IMR-90 (cell line): Measurements from ENCODE around the gene IFNW1. TPM values are rescaled to one million over a fixed set of nuclear protein-coding genes. Genes with fewer than 3 reads are reported as not detected.
A peak's percentile ranks its signal among the peaks of the same experiment; 100 is the strongest.

Source experiments
- ATAC-seq: fragments of 200-7000 bp; cut with Tn5 transposase; 2 replicates; pipeline ENCODE4 v1.9.1; 2020; ENCODE audit warnings: low read depth, mild to moderate bottlenecking, moderate library complexity
- BruUV-seq: library from RNA; stranded (reverse); fragments of 400-500 nt; replicated peaks from 2 replicates; lab custom pipeline; 2021; lab: Mats Ljungman, UMichigan
- CTCF ChIA-PET: fragments of 300-600 bp; formaldehyde crosslinking; extraction: SDS; loops from one replicate; lab custom pipeline; 2021; ENCODE audit warnings: antibody characterized with exemption; lab: Yijun Ruan, JAX
- POLR2A ChIA-PET: fragments of 300-600 bp; sonication (Branson Sonifier 250); formaldehyde crosslinking; loops from one replicate; lab custom pipeline; 2022; ENCODE audit warnings: antibody characterized with exemption; ENCODE audit not compliant: unreplicated experiment; lab: Charles Lee
- DNase-seq: peaks from one replicate; pipeline ENCODE4 v3.0.0; 2013
- H2AFZ ChIP-seq: replicated peaks from 2 replicates; pipeline ENCODE3; 2013; ENCODE audit warnings: low read length, mild to moderate bottlenecking; ENCODE audit not compliant: poor library complexity
- H2AK5ac ChIP-seq: 2 replicates; pipeline ENCODE4 v1.6.1; 2013; ENCODE audit warnings: low read depth, low read length, inconsistent platforms
- H2AK9ac ChIP-seq: replicated peaks from 2 replicates; pipeline ENCODE3; 2013; ENCODE audit warnings: mild to moderate bottlenecking, low read depth, low read length, moderate library complexity; ENCODE audit not compliant: poor library complexity
- H2BK120ac ChIP-seq: 2 replicates; pipeline ENCODE4 v1.6.1; 2013; ENCODE audit warnings: low read depth, low read length, inconsistent platforms
- H2BK15ac ChIP-seq: 3 replicates; pipeline ENCODE4 v1.6.1; 2013; ENCODE audit warnings: low read depth, low read length, inconsistent platforms
- H2BK20ac ChIP-seq: 2 replicates; pipeline ENCODE4 v1.6.1; 2013; ENCODE audit warnings: low read depth, mild to moderate bottlenecking, inconsistent platforms, low read length, moderate library complexity
- H2BK5ac ChIP-seq: 2 replicates; pipeline ENCODE4 v1.6.1; 2013; ENCODE audit warnings: mild to moderate bottlenecking, low read depth, low read length, inconsistent platforms; ENCODE audit not compliant: poor library complexity, severe bottlenecking
- H3K14ac ChIP-seq: replicated peaks from 2 replicates; pipeline ENCODE4 v1.6.1; 2013; ENCODE audit warnings: low read depth, low read length, inconsistent platforms
- H3K18ac ChIP-seq: 2 replicates; pipeline ENCODE4 v1.6.1; 2013; ENCODE audit warnings: low read depth, low read length, control low read depth
- H3K23ac ChIP-seq: 2 replicates; pipeline ENCODE4 v1.6.1; 2013; ENCODE audit warnings: low read depth, low read length, inconsistent platforms
- H3K27ac ChIP-seq: 2 replicates; pipeline ENCODE4 v1.5.1; 2013; ENCODE audit warnings: mild to moderate bottlenecking, control low read depth, low read length; ENCODE audit not compliant: insufficient read depth
- H3K27me3 ChIP-seq: 2 replicates; pipeline ENCODE4 v1.6.1; 2013; ENCODE audit warnings: low read length; ENCODE audit not compliant: control insufficient read depth, insufficient read depth
- H3K36me3 ChIP-seq: 2 replicates; pipeline ENCODE4 v1.6.1; 2013; ENCODE audit warnings: low read length, mixed read lengths; ENCODE audit not compliant: control insufficient read depth, insufficient read depth
- H3K4ac ChIP-seq: 2 replicates; pipeline ENCODE4 v1.6.1; 2013; ENCODE audit warnings: low read depth, low read length, inconsistent platforms
- H3K4me1 ChIP-seq: 2 replicates; pipeline ENCODE4 v1.6.1; 2013; ENCODE audit warnings: low read length, mixed read lengths; ENCODE audit not compliant: control insufficient read depth, insufficient read depth
- H3K4me2 ChIP-seq: 2 replicates; pipeline ENCODE4 v1.6.1; 2013; ENCODE audit warnings: low read depth, mild to moderate bottlenecking, control low read depth, low read length, moderate library complexity
- H3K4me3 ChIP-seq: 2 replicates; pipeline ENCODE4 v1.5.1; 2013; ENCODE audit warnings: low read depth, mild to moderate bottlenecking, control low read depth, low read length, moderate library complexity; ENCODE audit not compliant: insufficient read depth
- H3K56ac ChIP-seq: 2 replicates; pipeline ENCODE4 v1.6.1; 2013; ENCODE audit warnings: low read length, inconsistent platforms; ENCODE audit not compliant: insufficient read depth; ENCODE audit errors: extremely low read depth
- H3K79me1 ChIP-seq, 2 experiments: 2 replicates each; pipeline ENCODE4 v1.6.1; 2013; ENCODE audit warnings: low read length in 2 of 2, inconsistent platforms in 1 of 2, low read depth in 1 of 2
- H3K9ac ChIP-seq: 2 replicates; pipeline ENCODE4 v1.6.1; 2013; ENCODE audit warnings: low read depth, low read length, control low read depth
- H3K9me1 ChIP-seq: 2 replicates; pipeline ENCODE4 v1.6.1; 2013; ENCODE audit warnings: low read length, inconsistent platforms; ENCODE audit not compliant: insufficient read depth
- H3K9me3 ChIP-seq: 2 replicates; pipeline ENCODE4 v1.6.1; 2013; ENCODE audit warnings: low read length; ENCODE audit not compliant: control insufficient read depth, insufficient read depth
- H4K20me1 ChIP-seq: 2 replicates; pipeline ENCODE4 v1.6.1; 2013; ENCODE audit warnings: low read length, inconsistent platforms; ENCODE audit not compliant: insufficient read depth
- H4K5ac ChIP-seq: 2 replicates; pipeline ENCODE4 v1.6.1; 2013; ENCODE audit warnings: mild to moderate bottlenecking, low read depth, low read length, control low read depth
- H4K8ac ChIP-seq, 2 experiments: 2 replicates each; pipeline ENCODE4 v1.6.1; 2013; ENCODE audit warnings: low read depth in 2 of 2, low read length in 2 of 2, control low read depth in 1 of 2, inconsistent platforms in 1 of 2
- H4K91ac ChIP-seq: 2 replicates; pipeline ENCODE4 v1.6.1; 2013; ENCODE audit warnings: low read depth, low read length, inconsistent platforms; ENCODE audit not compliant: insufficient read depth
- CEBPB ChIP-seq: IDR thresholded peaks from 2 replicates; pipeline ENCODE4 v1.6.1; 2012; ENCODE audit warnings: low read depth, low read length, improper control_type of control experiment
- CHD1 ChIP-seq: IDR thresholded peaks from 2 replicates; pipeline ENCODE4 v1.6.1; 2012; ENCODE audit warnings: low read depth, low read length, improper control_type of control experiment
- MAZ ChIP-seq: IDR thresholded peaks from 2 replicates; pipeline ENCODE4 v1.6.1; 2012; ENCODE audit warnings: low read depth, mild to moderate bottlenecking, low read length, improper control_type of control experiment, moderate library complexity, borderline replicate concordance
- MXI1 ChIP-seq: IDR thresholded peaks from 2 replicates; pipeline ENCODE4 v1.6.1; 2012; ENCODE audit warnings: low read depth, mild to moderate bottlenecking, low read length, moderate library complexity, borderline replicate concordance
- WGBS, 2 experiments: methylation state at CpG; one replicate each; pipeline versions ENCODE4 v1.1.5 to v1.1.7; 2013; ENCODE audit warnings: missing lambda C conversion rate in 2 of 2; ENCODE audit not compliant: insufficient read length in 1 of 2; ENCODE audit errors: extremely low coverage in 2 of 2; 5-methylcytosine and 5-hydroxymethylcytosine counted together
- dilution Hi-C: fragments of 300-500 bp; cut with HindIII; formaldehyde crosslinking; loops from one replicate; pipeline ENCODE4 v1.14.3; 2018; ENCODE audit warnings: low sequenced_read_pairs; ENCODE audit not compliant: unreplicated experiment
- in situ Hi-C: fragments of 300-500 bp; cut with MboI; formaldehyde crosslinking; loops from 3 replicates; pipeline ENCODE4 v1.14.3; 2019; ENCODE audit warnings: low sequenced_read_pairs, inconsistent platforms, mixed read lengths
- intact Hi-C: fragments of 100-400 bp; cut with micrococcal nuclease; formaldehyde crosslinking; loops from 2 replicates; pipeline ENCODE4 v1.10.0; 2022
- polyA plus RNA-seq, 3 experiments: library from polyadenylated mRNA; depleted of rRNA; stranded (reverse); fragments of >200 nt; gene quantifications; 2 replicates each; pipeline ENCODE4 v1.2.3, GENCODE V29; 2012; ENCODE audit warnings: low replicate concordance in 1 of 3
- total RNA-seq: library from RNA; depleted of rRNA; stranded (reverse); fragments of >200 nt; gene quantifications from 2 replicates; pipeline ENCODE4 v1.2.3, GENCODE V29; 2012

IFNW1 gene
- total and polyA plus RNA-seq, 2 of the 4 experiments (the other 2 are of a cell fraction), result not detected

DNA sequence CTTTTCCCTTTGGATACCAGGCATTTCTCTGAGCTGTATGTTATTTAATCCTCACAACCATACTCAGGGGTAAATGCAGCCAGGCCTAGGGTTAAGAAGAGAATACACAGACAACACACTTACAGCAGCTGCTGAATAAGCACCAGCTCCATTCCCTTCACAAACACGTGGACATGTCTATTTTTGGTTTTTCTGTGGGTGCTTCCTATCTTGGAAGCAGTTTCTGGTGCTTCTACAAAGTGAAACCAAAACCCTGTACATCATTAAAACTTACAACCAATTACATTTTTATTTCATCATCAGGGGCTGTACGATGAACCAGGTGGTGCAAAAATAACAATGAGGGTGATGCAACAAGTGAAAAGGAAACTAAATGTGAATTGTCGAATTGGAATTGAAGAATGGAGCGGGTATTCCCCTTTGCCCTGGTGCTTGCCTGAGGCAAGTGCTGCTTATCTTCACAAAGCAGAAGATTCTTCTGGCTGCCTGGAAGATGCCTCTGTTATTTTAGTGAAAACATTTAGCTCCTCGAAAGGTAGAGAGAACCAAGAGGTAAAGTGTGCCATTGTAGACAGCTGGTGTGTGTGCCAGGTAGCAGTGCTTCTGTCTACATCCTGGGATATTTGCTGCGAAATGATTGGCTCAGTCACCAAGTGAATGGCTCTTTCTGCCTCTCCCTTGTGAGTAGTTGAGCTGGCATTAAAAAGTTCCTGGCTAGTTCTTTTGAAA, 45.3 kb downstream of the IFNW1 start:
- no peak overlapping the region for H3K9ac ChIP-seq
- H3K14ac ChIP-seq, result 0 out of 2 replicates have a peak overlapping the region, but pooled peaks have one; percentile 18
- peak; percentile 61 for DNase-seq
- 0 out of 2 replicates have a peak overlapping the region, but pooled peaks have one; percentile 55 for H3K23ac ChIP-seq
- H4K5ac ChIP-seq, result peak overlapping the region; percentile 39; the same call in 1 of the 2 replicates
- dilution Hi-C loops, result no loop called here
- ChIA-PET POLR2A (no interaction called here), CTCF (interaction anchor here (0.6 to 0.7 kb wide), 2 partner anchors 14 to 598 kb away, joined by 3 to 4 read pairs; no protein-coding TSS in a partner anchor)
- no peak overlapping the region for H2AK5ac ChIP-seq
- H3K27ac ChIP-seq, result peak overlapping the region; percentile 30; the same call in 1 of the 2 replicates
- in situ Hi-C loops, result no loop called here
- 100% methylated on average over 2 of the region's 6 CpGs; no CpG with 5 or more reads in 1 of the 2 experiments for WGBS, 2 experiments
- H2BK20ac ChIP-seq, result no peak overlapping the region
- peaks cover under 1% of the 10 kb centered on the region; the same call in 1 of the 2 replicates for H3K27me3 ChIP-seq
- H3K9me3 ChIP-seq, result no peaks in the 10 kb centered on the region
- peaks cover 3% of the 10 kb centered on the region; the same call in 1 of the 2 replicates for H3K4me1 ChIP-seq
- no peak overlapping the region for H2BK15ac ChIP-seq
- peak overlapping the region in 1 of 2 experiments; percentile 84; a peak in 2 of 4 replicates for H4K8ac ChIP-seq
- no peak overlapping the region for H3K56ac ChIP-seq
- no peak overlapping the region for H2BK5ac ChIP-seq
- peak; percentile 75 for ATAC-seq
- H2BK120ac ChIP-seq, result peak overlapping the region; percentile 52
- BruUV-seq, result no TSS peak
- H3K4ac ChIP-seq, result 0 out of 2 replicates have a peak overlapping the region, but pooled peaks have one; percentile 27
- no peaks in the 10 kb centered on the region for H3K79me1 ChIP-seq
- no peaks in the 10 kb centered on the region for H4K20me1 ChIP-seq
- intact Hi-C loops, result no loop called here
- no peaks in the 10 kb centered on the region for H3K36me3 ChIP-seq
- TF ChIP-seq CEBPB (peak; percentile 84), MXI1 (peak; percentile 53; the same call in 1 of the 2 replicates), MAZ (no peak), CHD1 (no peak)
- H2AK9ac ChIP-seq, result no peak overlapping the region
- H3K4me2 ChIP-seq, result peak overlapping the region; percentile 87
- peaks cover 2% of the 10 kb centered on the region; the same call in 1 of the 2 replicates for H3K9me1 ChIP-seq
- H3K4me3 ChIP-seq, result peak overlapping the region; percentile 26; the same call in 1 of the 2 replicates
- peak overlapping the region; percentile 76 for H3K18ac ChIP-seq
- peak overlapping the region; percentile 58 for H2AFZ ChIP-seq
- H4K91ac ChIP-seq, result no peak overlapping the region
